Activated CD4-positive, alpha-beta T cell treated with anti-CD3 and anti-CD28 coated beads, Interleukin-2, amount 10 ng/mL, durations not matched to agents 7 days and 5 days (primary cell): ENCODE measurements around the gene ATXN1. TPM values are rescaled to one million over a fixed set of nuclear protein-coding genes. Genes with fewer than 3 reads are reported as not detected.
"Not testable (repeated sequence)": the region's sequence is repeated elsewhere in the genome, so short reads cannot be mapped to it uniquely, and the experiment has no call there.

Experiments used
- CTCF ChIA-PET: fragments of 350-600 bp; sonication (Branson Sonifier 250); formaldehyde crosslinking; loops from one replicate; lab custom pipeline; 2021; ENCODE audit warnings: antibody characterized with exemption; lab: Charles Lee
- POLR2A ChIA-PET: fragments of 350-600 bp; sonication (Branson Sonifier 250); formaldehyde crosslinking; loops from one replicate; lab custom pipeline; 2021; ENCODE audit warnings: antibody characterized with exemption; lab: Charles Lee
- DNase-seq: peaks from one replicate; pipeline ENCODE4 v3.0.0-alpha.2; 2020
- H3K27ac Mint-ChIP-seq: one replicate; pipeline ENCODE4 v1.8.0; 2021; ENCODE audit warnings: mild to moderate bottlenecking, moderate library complexity, mixed read lengths
- H3K27me3 Mint-ChIP-seq: one replicate; pipeline ENCODE4 v1.8.0; 2021; ENCODE audit warnings: mixed read lengths
- H3K36me3 Mint-ChIP-seq: one replicate; pipeline ENCODE4 v1.8.0; 2021; ENCODE audit warnings: low read depth, mixed read lengths
- H3K4me1 Mint-ChIP-seq: one replicate; pipeline ENCODE4 v1.8.0; 2021; ENCODE audit warnings: mixed read lengths
- H3K4me3 Mint-ChIP-seq: one replicate; pipeline ENCODE4 v1.8.0; 2021; ENCODE audit warnings: mild to moderate bottlenecking, moderate library complexity, mixed read lengths
- H3K9me3 Mint-ChIP-seq: one replicate; pipeline ENCODE4 v1.8.0; 2021; ENCODE audit warnings: mixed read lengths
- total RNA-seq, 2 experiments: library from RNA; stranded (reverse); gene quantifications; one replicate each; pipeline ENCODE4 v1.2.3, GENCODE V29; 2021

ATXN1 gene
- total RNA-seq, 2 experiments from 2014 or later, result 36.0 to 40.4 TPM

DNA sequence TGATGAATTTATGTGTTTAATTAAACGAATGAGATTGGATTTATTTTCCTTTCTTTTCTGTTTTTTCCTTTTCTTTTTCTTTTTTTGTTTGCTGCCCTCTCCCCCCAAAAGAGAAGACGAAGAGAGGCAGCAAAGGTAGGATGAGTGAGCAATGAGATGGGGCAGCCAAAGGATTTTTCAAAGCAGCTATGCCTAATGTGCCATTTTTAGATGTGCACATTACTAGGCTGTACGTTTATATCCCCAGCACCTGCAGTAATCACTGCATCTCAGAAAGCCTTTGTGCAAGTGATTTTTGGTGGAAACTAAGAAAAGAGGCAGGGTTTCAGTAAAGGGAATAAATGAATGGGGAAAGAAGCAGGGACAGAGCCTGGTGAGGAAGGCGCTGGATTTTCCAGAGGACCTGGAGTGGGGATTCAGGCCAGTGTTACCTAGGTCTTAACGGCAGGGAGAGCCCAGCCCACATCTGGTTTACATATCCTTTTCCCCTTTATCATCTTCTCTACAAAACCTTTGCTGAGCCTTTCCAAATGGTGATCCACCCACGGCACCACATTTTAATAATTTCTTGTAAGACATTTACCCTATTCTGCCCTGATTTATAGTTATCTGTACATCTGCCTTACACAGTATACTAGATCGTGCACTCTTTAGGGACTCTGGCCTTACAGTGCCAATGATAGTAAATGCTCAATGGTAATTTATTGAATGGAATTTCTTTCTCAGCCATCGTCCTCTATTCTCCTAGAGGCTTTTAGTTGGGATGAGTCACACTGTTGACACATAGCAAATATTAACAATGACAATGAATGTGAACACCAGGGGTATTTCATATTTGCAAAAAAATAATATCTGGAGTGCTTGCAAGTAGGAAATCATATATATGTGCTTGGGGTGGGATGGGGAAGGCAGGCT, 38.3 kb upstream of the ATXN1 start:
- no peaks in the 10 kb centered on the region for H3K4me1 Mint-ChIP-seq
- H3K9me3 Mint-ChIP-seq, result no peaks in the 10 kb centered on the region
- H3K27me3 Mint-ChIP-seq, result peaks cover 11% of the 10 kb centered on the region
- no peak overlapping the region for H3K4me3 Mint-ChIP-seq
- no peaks in the 10 kb centered on the region for H3K36me3 Mint-ChIP-seq
- POLR2A ChIA-PET, result no interaction called here
- CTCF ChIA-PET, result interaction anchor here (0.7 kb wide), 1 partner anchor 55 kb away, joined by 3 read pairs; no protein-coding TSS in a partner anchor
- DNase-seq, result no peak
- H3K27ac Mint-ChIP-seq, result no peak overlapping the region

DNA sequence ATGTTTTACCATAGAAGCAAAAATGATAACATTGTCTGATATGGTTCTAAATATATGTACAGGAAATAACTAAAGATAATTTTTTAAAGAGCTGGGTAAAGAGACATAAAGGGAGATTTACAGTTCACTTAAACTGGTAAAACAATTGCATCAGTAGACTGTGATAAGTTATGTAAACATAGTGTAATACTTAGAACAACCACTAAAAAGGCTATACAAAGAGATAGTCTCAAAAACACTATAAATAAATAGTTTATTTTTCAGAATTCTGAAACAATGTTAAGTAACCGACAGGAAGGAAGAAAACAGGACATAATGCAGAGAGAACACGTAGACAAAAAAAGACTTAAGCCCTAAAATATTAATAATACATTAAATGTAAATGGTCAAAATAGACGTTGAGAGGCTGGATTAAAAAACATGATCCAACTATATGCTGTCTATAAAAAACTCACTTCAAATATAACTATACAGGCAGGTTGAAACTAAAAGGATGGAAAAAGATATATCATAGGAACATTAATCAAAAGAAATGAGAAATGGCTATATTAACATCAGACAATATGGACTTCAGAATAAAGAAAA, 32.7 kb upstream of the ATXN1 start:
- ChIA-PET CTCF (no interaction called here), POLR2A (no interaction called here)
- H3K27me3 Mint-ChIP-seq, result peaks cover 11% of the 10 kb centered on the region
- H3K9me3 Mint-ChIP-seq, result no peaks in the 10 kb centered on the region
- no peak for DNase-seq
- H3K4me1 Mint-ChIP-seq, result no peaks in the 10 kb centered on the region
- H3K36me3 Mint-ChIP-seq, result no peaks in the 10 kb centered on the region
- no peak overlapping the region for H3K4me3 Mint-ChIP-seq
- no peak overlapping the region for H3K27ac Mint-ChIP-seq

DNA sequence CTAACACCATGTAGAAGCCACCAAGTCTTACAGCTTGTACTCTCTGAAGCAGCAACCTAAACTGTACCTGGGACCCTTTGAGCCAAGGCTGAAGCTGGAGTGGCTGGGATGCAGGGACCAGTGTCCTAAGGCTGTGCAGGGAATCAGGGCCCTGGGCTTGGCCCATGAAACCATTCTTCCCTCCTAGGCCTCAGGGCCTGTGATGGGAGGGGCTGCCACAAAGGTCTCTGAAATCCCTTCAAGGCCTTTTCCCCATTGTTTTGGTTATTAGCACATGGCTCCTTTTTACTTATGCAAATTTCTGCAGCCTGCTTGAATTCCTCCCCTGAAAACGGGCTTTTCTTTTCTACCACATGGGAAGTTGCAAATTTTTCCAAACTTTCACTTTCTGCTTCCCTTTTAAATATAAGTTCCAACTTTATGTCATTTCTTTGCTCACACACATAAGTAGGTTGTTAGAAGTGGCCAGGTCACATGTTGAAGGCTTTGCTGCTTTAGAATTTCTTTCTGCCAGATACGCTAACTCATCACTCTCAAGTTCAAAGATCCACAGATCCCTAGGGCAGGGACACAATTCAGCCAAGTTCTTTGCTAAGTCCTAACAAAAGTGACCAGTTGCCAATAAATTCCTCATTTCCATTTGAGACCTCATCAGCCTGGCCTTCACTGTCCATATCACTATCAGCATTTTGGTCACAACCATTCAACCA, 28.2 kb upstream of the ATXN1 start:
- peaks cover 11% of the 10 kb centered on the region for H3K9me3 Mint-ChIP-seq
- DNase-seq, result no peak
- H3K36me3 Mint-ChIP-seq, result peaks cover 6% of the 10 kb centered on the region
- H3K4me1 Mint-ChIP-seq, result peaks cover 8% of the 10 kb centered on the region
- peaks cover 6% of the 10 kb centered on the region for H3K27me3 Mint-ChIP-seq
- H3K4me3 Mint-ChIP-seq, result no peak overlapping the region
- no peak overlapping the region for H3K27ac Mint-ChIP-seq
- CTCF ChIA-PET, result no interaction called here
- POLR2A ChIA-PET, result no interaction called here

DNA sequence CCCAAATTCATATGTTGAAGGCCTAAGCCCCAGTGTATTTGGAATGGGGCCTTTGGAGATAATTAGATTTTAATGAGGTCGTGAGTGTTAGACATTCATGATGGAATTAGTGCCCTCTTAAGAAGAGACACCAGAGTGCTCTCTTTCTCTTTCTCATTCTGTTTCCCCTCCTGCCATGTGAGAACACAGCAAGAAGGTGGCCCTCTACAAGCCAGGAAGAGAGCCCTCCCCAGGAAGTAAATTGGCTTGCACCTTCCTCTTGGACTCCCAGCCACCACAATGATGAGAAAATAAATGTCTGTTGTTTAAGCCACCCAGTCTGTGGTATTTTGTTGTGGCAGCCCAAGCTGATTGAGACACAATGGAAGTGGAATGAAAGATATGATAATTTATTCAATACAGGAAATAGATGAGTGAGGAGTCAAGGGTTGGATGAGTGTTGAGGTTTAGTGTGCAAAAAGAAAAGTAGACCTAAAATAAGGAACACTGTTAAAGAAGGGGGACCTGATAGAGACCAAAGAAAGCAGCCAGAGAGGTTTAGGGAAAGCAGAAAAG, 25.9 kb upstream of the ATXN1 start:
- DNase-seq, result no peak
- H3K27ac Mint-ChIP-seq, result no peak overlapping the region
- peaks cover 6% of the 10 kb centered on the region for H3K36me3 Mint-ChIP-seq
- H3K4me1 Mint-ChIP-seq, result peaks cover 8% of the 10 kb centered on the region
- H3K27me3 Mint-ChIP-seq, result peaks cover 2% of the 10 kb centered on the region
- peaks cover 11% of the 10 kb centered on the region for H3K9me3 Mint-ChIP-seq
- POLR2A ChIA-PET, result no interaction called here
- CTCF ChIA-PET, result interaction anchor here (1.3 to 1.5 kb wide), 2 partner anchors 8 to 24 kb away, joined by 3 read pairs; no protein-coding TSS in a partner anchor
- H3K4me3 Mint-ChIP-seq, result no peak overlapping the region

DNA sequence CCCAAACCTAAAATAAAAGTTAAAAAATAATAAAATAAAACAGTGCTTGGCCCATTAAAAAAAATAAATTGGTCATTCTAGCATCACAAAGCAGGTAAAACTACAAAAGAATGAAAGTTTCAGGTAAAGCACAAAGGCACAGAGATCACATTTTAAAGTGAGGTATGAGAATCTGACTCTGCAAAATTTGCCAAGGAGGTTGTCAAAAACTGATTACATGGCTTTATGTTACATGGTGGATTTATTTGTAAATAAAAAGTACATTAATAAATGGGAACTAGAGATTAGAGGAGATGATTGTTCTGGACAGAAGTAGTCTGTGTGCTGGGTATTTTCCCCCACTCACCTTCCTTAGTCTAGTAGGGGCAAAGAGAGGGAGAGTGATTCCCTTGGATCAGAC, 24.2 kb upstream of the ATXN1 start:
- H3K4me1 Mint-ChIP-seq, result peaks cover 8% of the 10 kb centered on the region
- POLR2A ChIA-PET, result no interaction called here
- H3K4me3 Mint-ChIP-seq, result no peak overlapping the region
- H3K9me3 Mint-ChIP-seq, result peaks cover 11% of the 10 kb centered on the region
- peaks cover 6% of the 10 kb centered on the region for H3K36me3 Mint-ChIP-seq
- DNase-seq, result no peak
- CTCF ChIA-PET, result no interaction called here
- peaks cover 5% of the 10 kb centered on the region for H3K27me3 Mint-ChIP-seq
- no peak overlapping the region for H3K27ac Mint-ChIP-seq

DNA sequence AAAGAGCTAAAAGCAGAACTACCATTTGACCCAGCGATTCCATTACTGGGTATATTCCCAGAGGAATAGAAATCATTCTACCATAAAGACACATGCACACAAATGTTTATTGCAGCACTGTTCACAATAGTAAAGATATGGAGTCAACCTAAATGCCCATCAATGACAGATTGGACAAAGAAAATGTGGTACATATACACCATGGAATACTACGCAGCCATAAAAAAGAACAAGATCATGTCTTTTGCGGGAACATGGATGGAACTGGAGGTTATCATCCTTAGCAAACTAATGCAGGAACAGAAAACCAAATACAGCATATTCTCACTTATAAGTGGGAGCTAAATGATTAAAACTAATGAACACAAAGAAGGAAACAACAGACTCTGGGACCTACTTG, 23.7 kb upstream of the ATXN1 start:
- H3K36me3 Mint-ChIP-seq, H3K4me1 Mint-ChIP-seq, CTCF ChIA-PET, H3K4me3 Mint-ChIP-seq, POLR2A ChIA-PET, DNase-seq, H3K27ac Mint-ChIP-seq, H3K27me3 Mint-ChIP-seq: not testable (repeated sequence)
- peaks cover 11% of the 10 kb centered on the region for H3K9me3 Mint-ChIP-seq

DNA sequence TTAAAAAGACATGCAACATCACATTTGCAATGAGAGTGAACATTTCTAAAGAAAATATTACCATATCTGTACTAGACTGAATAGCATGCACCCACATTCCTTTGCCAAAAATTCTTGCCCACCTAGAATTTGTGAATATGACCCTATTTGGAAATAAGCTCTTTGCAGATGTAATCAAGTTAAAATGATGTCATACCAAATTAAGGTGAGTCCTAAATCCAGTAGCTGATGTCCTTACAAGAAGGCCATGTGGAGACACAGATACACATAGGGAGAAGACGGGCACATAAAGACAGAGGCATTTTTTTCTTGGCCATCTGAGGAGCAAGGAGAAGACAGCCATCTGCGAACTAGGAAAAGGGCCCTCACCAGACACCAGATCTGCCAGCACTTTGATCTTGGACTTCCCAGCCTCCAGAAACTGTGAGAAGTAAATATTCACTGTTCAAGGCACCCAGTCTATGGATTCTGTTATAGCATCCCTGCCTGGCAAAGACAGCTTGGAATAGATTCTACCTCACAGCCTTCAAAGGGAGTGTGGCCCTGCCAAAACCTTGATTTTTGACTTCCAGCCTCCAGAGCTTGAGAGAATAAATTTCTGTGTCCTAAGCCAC, 22.8 kb upstream of the ATXN1 start:
- H3K9me3 Mint-ChIP-seq, result peaks cover 11% of the 10 kb centered on the region
- H3K27me3 Mint-ChIP-seq, result peaks cover 6% of the 10 kb centered on the region
- peaks cover 6% of the 10 kb centered on the region for H3K36me3 Mint-ChIP-seq
- peaks cover 8% of the 10 kb centered on the region for H3K4me1 Mint-ChIP-seq
- no peak overlapping the region for H3K27ac Mint-ChIP-seq
- DNase-seq, result no peak
- CTCF ChIA-PET, result interaction anchor here (0.6 to 3.2 kb wide), 4 partner anchors 9 to 18 kb away, joined by 3 to 15 read pairs (median 3); no protein-coding TSS in a partner anchor
- H3K4me3 Mint-ChIP-seq, result no peak overlapping the region
- POLR2A ChIA-PET, result no interaction called here

- H3K36me3 Mint-ChIP-seq, result peaks cover 6% of the 10 kb centered on the region
- H3K27me3 Mint-ChIP-seq, result peaks cover 8% of the 10 kb centered on the region
- no peak overlapping the region for H3K27ac Mint-ChIP-seq
- DNase-seq, result no peak
- H3K4me1 Mint-ChIP-seq, result peaks cover 8% of the 10 kb centered on the region
- POLR2A ChIA-PET, result no interaction called here
- H3K9me3 Mint-ChIP-seq, result peaks cover 11% of the 10 kb centered on the region
- CTCF ChIA-PET, result interaction anchor here (1.0 to 3.2 kb wide), 2 partner anchors 8 to 12 kb away, joined by 3 to 15 read pairs; no protein-coding TSS in a partner anchor
- H3K4me3 Mint-ChIP-seq, result no peak overlapping the region
These were observed 22.2 kb upstream of the ATXN1 start for GRCh38 chr6:16783509-16783908.

DNA sequence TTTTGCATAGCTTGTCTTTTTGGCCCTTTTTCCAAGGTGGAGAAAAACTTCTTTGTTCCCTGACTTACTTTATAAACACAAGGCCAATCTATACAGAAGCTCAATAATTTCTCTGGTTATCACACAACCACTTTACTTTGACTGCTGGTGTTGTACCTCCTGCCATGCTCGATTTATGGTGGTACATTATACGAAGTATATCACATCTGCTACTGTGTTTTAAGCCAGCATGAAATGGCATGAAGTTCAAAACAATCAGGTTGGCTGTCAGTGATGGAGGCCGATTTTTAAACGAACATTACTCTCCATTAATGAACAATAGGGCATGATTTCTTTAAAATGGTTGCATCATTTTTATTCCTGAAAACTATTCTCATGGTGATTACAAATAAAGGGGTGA, 21.0 kb upstream of the ATXN1 start:
- no peak for DNase-seq

GRCh38 chr6:16781348-16782169, 20.3 kb upstream of the ATXN1 start:
- no peak for DNase-seq
- ChIA-PET CTCF (interaction anchor here (1.1 to 3.2 kb wide), 3 partner anchors 8 to 14 kb away, joined by 3 to 15 read pairs (median 5); no protein-coding TSS in a partner anchor), POLR2A (no interaction called here)
- peaks cover 4% of the 10 kb centered on the region for H3K9me3 Mint-ChIP-seq
- no peaks in the 10 kb centered on the region for H3K36me3 Mint-ChIP-seq
- H3K4me1 Mint-ChIP-seq, result no peaks in the 10 kb centered on the region
- peaks cover 8% of the 10 kb centered on the region for H3K27me3 Mint-ChIP-seq
- H3K4me3 Mint-ChIP-seq, result no peak overlapping the region
- H3K27ac Mint-ChIP-seq, result no peak overlapping the region

More for the DNA sequence above, 21.0 kb upstream of the ATXN1 start:
- Mint-ChIP-seq H3K27ac (no peak overlapping the region), H3K4me1 (peaks cover 4% of the 10 kb centered on the region), H3K36me3 (peaks cover under 1% of the 10 kb centered on the region), H3K27me3 (peaks cover 8% of the 10 kb centered on the region), H3K4me3 (no peak overlapping the region), H3K9me3 (peaks cover 6% of the 10 kb centered on the region)
- CTCF ChIA-PET, result interaction anchor here (1.1 to 3.2 kb wide), 3 partner anchors 9 to 13 kb away, joined by 3 to 15 read pairs (median 5); no protein-coding TSS in a partner anchor
- POLR2A ChIA-PET, result no interaction called here

DNA sequence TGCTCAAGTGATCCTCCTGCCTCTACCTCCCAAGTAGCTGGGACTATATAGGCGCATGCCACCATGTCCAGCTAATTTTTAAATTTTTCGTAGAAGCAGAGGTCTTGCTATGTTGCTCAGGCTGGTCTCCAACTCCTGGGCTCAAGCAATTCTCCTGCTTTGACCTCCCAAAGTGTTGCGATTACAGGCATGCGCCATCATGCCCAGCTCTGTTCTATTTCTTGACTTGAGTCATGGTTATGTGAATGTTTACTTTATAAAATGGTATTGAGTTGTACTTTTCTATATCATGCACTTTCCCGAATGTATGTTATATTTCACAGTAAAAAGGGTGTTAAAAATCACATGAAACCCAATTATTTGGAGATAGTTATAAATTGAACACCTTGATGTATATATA, 17.3 kb upstream of the ATXN1 start:
- H3K4me1 Mint-ChIP-seq, result no peaks in the 10 kb centered on the region
- no peak overlapping the region for H3K4me3 Mint-ChIP-seq
- no peaks in the 10 kb centered on the region for H3K36me3 Mint-ChIP-seq
- peaks cover 5% of the 10 kb centered on the region for H3K27me3 Mint-ChIP-seq
- no peak overlapping the region for H3K27ac Mint-ChIP-seq
- POLR2A ChIA-PET, result no interaction called here
- CTCF ChIA-PET, result interaction anchor here (0.6 to 1.1 kb wide), 4 partner anchors 9 to 1321 kb away, joined by 3 read pairs; no protein-coding TSS in a partner anchor
- no peak for DNase-seq
- no peaks in the 10 kb centered on the region for H3K9me3 Mint-ChIP-seq
